Cardiac muscle cell (in vitro differentiated cells and primary cell): ENCODE measurements around the gene PLEKHD1. TPM values are rescaled to one million over a fixed set of nuclear protein-coding genes. Genes with fewer than 3 reads are reported as not detected.

Experiments used
- DNase-seq, 2 donors: peaks; one replicate each; pipeline versions ENCODE4 v3.0.0 to v3.0.0-alpha.2; 2010 to 2017; ENCODE audit warnings: low read depth in 1 of 2, low spot score in 1 of 2
- H3K27ac ChIP-seq: fragments of 200-600 bp; sonication (generic); 2 replicates; pipeline ENCODE4 v1.5.1; 2016
- H3K27me3 ChIP-seq: fragments of 200-600 bp; sonication (generic); 2 replicates; pipeline ENCODE4 v1.6.0; 2016; ENCODE audit warnings: control low read depth
- H3K36me3 ChIP-seq: fragments of 200-600 bp; sonication (generic); 2 replicates; pipeline ENCODE4 v1.5.1; 2016; ENCODE audit warnings: control low read depth
- H3K4me1 ChIP-seq: fragments of 200-600 bp; sonication (generic); 2 replicates; pipeline ENCODE4 v1.8.1; 2017; ENCODE audit warnings: low read depth, mild to moderate bottlenecking, mixed run types
- H3K4me3 ChIP-seq: fragments of 200-600 bp; sonication (generic); 2 replicates; pipeline ENCODE4 v1.5.1; 2016; ENCODE audit warnings: mild to moderate bottlenecking
- H3K9me3 ChIP-seq: fragments of 200-600 bp; sonication (generic); 2 replicates; pipeline ENCODE4 v1.5.1; 2017; ENCODE audit warnings: low read depth, mild to moderate bottlenecking, control low read depth
- polyA plus RNA-seq: library from polyadenylated mRNA; unstranded; fragments of >200 nt; fragmentation: Nextera tagmentation; extraction: Ambion mirVana; gene quantifications from 2 replicates; pipeline ENCODE4 v1.2.1, GENCODE V29; 2016
- total RNA-seq: library from RNA; depleted of rRNA; stranded (reverse); fragments of >200 nt; gene quantifications from 2 replicates; pipeline ENCODE4 v1.2.3, GENCODE V29; 2016
- TF ChIP-seq, protein P1 (sequence below): IDR thresholded peaks from 2 replicates; pipeline ENCODE4 v1.5.1; 2012; ENCODE audit warnings: low read depth, mild to moderate bottlenecking, low read length

PLEKHD1 gene
- total and polyA plus RNA-seq, 2 experiments from 2014 or later: 0.12 to 0.37 TPM

DNA sequence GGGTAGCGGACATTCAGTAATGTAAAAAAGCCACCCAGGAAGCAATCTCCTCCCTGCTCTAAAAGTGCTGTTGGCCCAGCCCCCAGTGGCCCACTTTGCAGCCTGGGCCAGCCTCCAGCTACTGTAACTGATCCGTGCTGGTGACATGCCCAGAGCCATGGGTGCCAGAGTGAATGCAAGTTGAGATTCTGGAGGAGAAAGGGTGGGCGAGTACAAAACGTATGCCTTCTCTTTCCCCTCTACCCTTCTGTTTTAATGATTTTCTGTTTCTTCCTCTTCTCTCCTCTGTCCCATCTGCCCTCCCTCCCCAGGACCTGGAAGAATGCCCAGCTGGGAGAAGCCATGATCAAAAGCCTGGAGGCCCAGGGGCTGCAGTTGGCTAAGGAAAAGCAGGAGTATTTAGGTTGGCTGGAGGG is 16.9 kb downstream of the PLEKHD1 start:
- H3K4me3 ChIP-seq: no peak overlapping the region
- no peaks in the 10 kb centered on the region for H3K9me3 ChIP-seq
- no peak overlapping the region for H3K27ac ChIP-seq
- TF ChIP-seq, protein P1, sequence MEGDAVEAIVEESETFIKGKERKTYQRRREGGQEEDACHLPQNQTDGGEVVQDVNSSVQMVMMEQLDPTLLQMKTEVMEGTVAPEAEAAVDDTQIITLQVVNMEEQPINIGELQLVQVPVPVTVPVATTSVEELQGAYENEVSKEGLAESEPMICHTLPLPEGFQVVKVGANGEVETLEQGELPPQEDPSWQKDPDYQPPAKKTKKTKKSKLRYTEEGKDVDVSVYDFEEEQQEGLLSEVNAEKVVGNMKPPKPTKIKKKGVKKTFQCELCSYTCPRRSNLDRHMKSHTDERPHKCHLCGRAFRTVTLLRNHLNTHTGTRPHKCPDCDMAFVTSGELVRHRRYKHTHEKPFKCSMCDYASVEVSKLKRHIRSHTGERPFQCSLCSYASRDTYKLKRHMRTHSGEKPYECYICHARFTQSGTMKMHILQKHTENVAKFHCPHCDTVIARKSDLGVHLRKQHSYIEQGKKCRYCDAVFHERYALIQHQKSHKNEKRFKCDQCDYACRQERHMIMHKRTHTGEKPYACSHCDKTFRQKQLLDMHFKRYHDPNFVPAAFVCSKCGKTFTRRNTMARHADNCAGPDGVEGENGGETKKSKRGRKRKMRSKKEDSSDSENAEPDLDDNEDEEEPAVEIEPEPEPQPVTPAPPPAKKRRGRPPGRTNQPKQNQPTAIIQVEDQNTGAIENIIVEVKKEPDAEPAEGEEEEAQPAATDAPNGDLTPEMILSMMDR: no peak
- H3K36me3 ChIP-seq: no peaks in the 10 kb centered on the region
- no peaks in the 10 kb centered on the region for H3K4me1 ChIP-seq
- DNase-seq: peak in 1 of 2 donors; percentile 51
- peaks cover 6% of the 10 kb centered on the region for H3K27me3 ChIP-seq

DNA sequence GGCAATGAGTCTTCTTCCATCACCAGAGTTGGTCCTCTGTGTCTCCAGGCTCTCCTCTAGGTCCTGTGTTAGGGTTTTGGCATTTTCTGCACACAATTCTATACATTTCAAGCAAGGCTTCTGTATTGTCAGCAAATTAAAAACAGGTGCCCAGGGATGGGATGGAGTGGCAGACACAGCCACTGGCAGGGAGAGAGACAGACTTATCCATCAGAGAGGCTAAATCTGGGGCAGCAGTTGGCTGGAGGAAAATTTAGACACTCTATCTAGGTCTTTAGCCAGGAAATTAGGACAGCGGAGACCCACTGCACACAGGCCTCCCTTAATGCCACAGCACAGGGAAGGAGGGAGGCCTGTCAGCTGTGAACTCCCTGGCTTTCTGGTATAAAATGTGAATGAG is 20.2 kb downstream of the PLEKHD1 start:
- Histone ChIP-seq H3K4me3 (no peak overlapping the region), H3K36me3 (no peaks in the 10 kb centered on the region), H3K27me3 (peaks cover 6% of the 10 kb centered on the region), H3K27ac (no peak overlapping the region), H3K4me1 (no peaks in the 10 kb centered on the region), H3K9me3 (no peaks in the 10 kb centered on the region)
- no peak for DNase-seq
- TF ChIP-seq, protein P1: no peak

DNA sequence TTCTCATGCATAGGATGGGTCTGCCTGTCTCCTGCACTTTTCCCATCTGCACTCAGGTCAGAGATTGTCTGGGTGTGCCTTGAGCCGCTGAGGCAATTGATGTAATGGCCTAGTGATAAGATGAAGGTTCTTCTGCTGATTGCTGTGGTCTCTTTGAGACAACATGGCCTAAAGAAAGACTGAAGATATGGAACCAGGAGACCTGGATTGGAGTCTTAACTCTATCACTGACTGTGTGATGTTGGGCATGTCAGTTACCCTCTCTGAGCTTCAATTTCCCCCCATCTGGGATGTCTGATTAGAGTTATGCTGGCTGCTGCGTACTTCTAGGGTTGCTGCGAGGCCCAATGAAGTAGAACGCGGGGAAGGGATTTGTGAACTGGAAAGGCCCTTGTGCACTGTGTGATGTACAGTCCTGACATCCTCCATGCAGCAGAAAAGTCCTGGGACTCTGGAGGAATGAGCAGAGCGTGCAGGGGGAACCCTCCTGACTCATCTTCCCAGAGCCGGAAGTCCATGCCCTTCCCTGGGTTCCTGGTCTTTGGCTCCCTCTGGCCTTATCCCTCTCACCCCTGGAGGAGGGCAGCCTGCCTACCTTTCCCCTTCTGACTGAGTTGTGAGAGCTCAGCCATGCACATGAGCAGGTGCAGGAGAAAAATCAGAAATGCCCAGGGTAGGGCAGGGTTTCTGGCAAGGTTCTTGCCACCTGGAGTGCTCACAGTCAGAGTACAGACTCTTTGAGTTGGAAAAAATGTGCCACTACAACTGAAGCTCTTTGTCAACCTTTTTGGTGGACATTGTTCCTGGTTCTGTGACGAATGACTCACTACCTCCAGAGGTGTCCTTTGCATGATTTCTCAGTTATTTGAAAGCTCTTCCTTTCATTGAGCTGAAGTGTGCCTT is 21.1 kb downstream of the PLEKHD1 start:
- Histone ChIP-seq H3K27ac (no peak overlapping the region), H3K4me3 (no peak overlapping the region), H3K4me1 (no peaks in the 10 kb centered on the region), H3K27me3 (peaks cover 5% of the 10 kb centered on the region), H3K9me3 (no peaks in the 10 kb centered on the region), H3K36me3 (no peaks in the 10 kb centered on the region)
- no peak for DNase-seq
- TF ChIP-seq, protein P1: no peak

DNA sequence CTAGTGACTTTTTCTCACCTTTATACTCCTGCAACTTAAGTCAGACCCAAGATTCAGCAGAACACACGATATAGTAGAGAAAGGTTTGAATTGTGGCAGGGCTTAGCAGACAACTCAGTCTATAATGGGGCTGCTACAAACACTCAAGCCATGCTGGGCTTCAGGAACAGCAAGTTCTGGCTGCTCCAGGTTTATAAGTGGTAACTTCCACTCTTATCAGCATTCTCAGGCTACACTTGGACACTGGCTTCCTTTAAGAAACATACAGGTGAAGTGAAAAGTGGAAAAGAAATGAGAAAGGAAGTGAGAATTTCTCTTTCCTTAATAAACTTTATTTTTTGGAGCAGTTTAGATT is 21.7 kb downstream of the PLEKHD1 start:
- TF ChIP-seq, protein P1: no peak
- no peak overlapping the region for H3K27ac ChIP-seq

DNA sequence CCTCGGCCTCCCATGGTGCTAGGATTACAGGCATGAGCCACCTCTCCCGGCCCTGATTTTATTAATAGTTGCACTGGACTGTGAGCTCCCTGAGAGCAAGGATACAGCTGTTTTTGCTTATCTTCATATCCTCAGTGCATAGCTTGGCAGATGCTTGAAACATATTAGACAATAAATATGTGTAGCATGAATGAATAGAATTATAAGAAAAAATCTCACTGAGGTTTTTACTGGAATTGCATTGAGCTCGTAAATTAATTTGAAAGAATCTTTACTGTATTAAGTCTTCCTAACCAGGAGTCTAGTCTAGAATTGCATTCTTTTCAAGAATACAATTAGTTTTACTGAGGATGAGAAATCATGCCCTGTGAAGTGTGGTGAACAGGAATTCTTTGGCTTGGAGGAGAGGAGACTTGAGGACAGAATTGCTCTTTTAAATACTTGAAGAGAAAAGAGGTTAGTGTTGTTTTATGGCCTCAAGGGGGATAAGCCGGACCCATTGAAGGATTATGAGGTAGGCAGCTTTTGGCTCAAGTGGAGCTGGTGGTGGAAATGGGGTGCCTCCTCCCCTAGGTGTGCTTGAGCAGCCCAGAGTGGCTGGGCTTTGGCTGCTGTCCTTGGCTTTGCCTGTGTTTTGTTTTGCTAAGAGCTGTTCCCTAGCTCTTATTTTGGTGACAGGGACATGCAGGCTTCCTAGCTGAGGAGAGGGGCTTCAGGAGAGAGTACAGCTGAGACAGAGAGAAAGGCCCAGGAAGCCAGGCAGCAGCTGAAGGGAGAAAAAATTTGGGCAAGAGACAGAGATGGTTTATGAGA is 34.0 kb downstream of the PLEKHD1 start:
- Histone ChIP-seq H3K4me3 (no peak overlapping the region), H3K9me3 (no peaks in the 10 kb centered on the region), H3K27ac (no peak overlapping the region), H3K4me1 (no peaks in the 10 kb centered on the region), H3K36me3 (no peaks in the 10 kb centered on the region), H3K27me3 (no peaks in the 10 kb centered on the region)
- TF ChIP-seq, protein P1: no peak
- DNase-seq: no peak

More for the DNA sequence above, 21.7 kb downstream of the PLEKHD1 start:
- H3K9me3 ChIP-seq: no peaks in the 10 kb centered on the region
- peaks cover 3% of the 10 kb centered on the region for H3K27me3 ChIP-seq
- no peak overlapping the region for H3K4me3 ChIP-seq
- DNase-seq: no peak
- H3K4me1 ChIP-seq: no peaks in the 10 kb centered on the region
- no peaks in the 10 kb centered on the region for H3K36me3 ChIP-seq
